ENCODE data around the gene WNK1.

The WNK1 gene

DNA sequence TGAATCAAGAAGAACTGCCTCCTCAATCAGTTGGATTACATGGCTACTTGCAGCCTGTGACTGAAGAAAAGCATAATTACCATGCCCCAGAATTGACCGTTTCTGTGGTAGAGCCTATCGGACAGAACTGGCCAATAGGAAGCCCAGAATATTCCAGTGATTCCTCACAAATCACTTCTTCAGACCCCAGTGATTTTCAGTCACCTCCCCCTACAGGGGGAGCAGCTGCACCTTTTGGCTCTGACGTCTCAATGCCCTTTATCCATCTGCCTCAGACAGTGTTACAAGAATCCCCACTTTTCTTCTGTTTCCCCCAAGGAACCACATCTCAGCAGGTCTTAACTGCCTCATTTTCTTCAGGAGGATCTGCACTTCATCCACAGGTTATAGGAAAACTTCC is 116.3 kb downstream of the WNK1 start:
- Histone ChIP-seq H3K4me2 (peak overlapping the region; percentile 83), H3K79me2 (ENCODE audit: insufficient read depth, low read depth) (peaks cover 7% of the 10 kb centered on the region; the same call in 1 of the 2 replicates), H4K20me1 (ENCODE audit: insufficient read depth) (no peaks in the 10 kb centered on the region), H3K9ac (no peak overlapping the region), H3K4me1 (ENCODE audit: low read depth, poor library complexity, severe bottlenecking) (peaks cover 61% of the 10 kb centered on the region), H3K27ac (no peak overlapping the region), H3K4me3 (IDR thresholded peaks at IDR 0.05; ENCODE audit: insufficient read depth, low read depth, low read length) (no peak overlapping the region), H3K36me3 (ENCODE audit: insufficient read depth) (no peaks in the 10 kb centered on the region; the same call in 1 of the 2 replicates), H2AFZ (ENCODE audit: low read depth) (no peak overlapping the region), H3K27me3 (ENCODE audit: insufficient read depth, low read depth) (no peaks in the 10 kb centered on the region)
- TF ChIP-seq, protein P1, sequence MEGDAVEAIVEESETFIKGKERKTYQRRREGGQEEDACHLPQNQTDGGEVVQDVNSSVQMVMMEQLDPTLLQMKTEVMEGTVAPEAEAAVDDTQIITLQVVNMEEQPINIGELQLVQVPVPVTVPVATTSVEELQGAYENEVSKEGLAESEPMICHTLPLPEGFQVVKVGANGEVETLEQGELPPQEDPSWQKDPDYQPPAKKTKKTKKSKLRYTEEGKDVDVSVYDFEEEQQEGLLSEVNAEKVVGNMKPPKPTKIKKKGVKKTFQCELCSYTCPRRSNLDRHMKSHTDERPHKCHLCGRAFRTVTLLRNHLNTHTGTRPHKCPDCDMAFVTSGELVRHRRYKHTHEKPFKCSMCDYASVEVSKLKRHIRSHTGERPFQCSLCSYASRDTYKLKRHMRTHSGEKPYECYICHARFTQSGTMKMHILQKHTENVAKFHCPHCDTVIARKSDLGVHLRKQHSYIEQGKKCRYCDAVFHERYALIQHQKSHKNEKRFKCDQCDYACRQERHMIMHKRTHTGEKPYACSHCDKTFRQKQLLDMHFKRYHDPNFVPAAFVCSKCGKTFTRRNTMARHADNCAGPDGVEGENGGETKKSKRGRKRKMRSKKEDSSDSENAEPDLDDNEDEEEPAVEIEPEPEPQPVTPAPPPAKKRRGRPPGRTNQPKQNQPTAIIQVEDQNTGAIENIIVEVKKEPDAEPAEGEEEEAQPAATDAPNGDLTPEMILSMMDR (conservative IDR thresholded peaks at IDR 0.05; ENCODE audit: low read depth, low read length) = no peak

DNA sequence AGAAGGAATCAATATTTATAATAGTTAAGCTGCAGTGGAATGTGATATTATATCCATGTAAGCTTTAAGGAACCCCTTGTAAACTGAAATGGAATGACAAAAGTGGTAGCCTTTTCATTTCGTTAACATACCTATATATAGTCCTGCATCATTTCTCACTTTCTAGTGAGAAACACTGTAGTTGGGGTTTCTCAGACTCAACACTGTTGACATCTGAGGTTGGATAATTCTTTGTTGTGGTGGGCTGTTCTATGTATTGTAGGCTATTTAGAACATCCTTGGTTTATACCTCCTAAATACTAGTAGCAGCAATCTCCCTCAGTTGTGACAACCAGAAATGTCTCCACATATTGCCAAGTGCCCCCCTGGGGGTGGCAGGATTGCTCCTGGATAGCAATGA is 118.0 kb downstream of the WNK1 start:
- H3K4me1 ChIP-seq (ENCODE audit: low read depth, poor library complexity, severe bottlenecking) = peaks cover 78% of the 10 kb centered on the region
- H3K27ac ChIP-seq = peak overlapping the region; percentile 64
- H3K9ac ChIP-seq = no peak overlapping the region
- H3K27me3 ChIP-seq (ENCODE audit: insufficient read depth, low read depth) = no peaks in the 10 kb centered on the region
- peaks cover 7% of the 10 kb centered on the region; the same call in 1 of the 2 replicates for H3K79me2 ChIP-seq (ENCODE audit: insufficient read depth, low read depth)
- H3K4me2 ChIP-seq = peak overlapping the region; percentile 83
- no peak overlapping the region for H2AFZ ChIP-seq (ENCODE audit: low read depth)
- no peaks in the 10 kb centered on the region for H4K20me1 ChIP-seq (ENCODE audit: insufficient read depth)
- TF ChIP-seq, protein P1 (conservative IDR thresholded peaks at IDR 0.05; ENCODE audit: low read depth, low read length) = no peak
- no peaks in the 10 kb centered on the region for H3K36me3 ChIP-seq (ENCODE audit: insufficient read depth)
- H3K4me3 ChIP-seq (IDR thresholded peaks at IDR 0.05; ENCODE audit: insufficient read depth, low read depth, low read length) = no peak overlapping the region

DNA sequence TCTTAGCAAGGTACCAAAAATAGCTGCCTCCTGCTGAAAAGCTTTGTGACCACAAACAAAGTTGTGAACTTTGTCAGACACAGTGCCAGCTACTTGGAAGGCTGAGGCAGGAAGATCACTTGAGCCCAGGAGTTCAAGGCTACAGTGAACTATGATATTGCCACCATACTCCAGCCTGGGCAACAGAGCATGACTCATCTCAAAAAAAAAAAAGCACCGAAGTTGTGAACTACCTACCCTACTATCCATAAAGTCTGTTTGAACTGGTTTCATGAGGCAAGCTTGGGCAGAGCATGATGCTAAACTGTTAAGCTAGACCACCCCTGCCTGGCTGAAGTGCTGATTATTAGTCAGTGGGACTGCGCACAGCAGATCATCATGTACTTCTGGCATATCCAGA is 121.6 kb downstream of the WNK1 start:
- no peak overlapping the region for H3K4me3 ChIP-seq (IDR thresholded peaks at IDR 0.05; ENCODE audit: insufficient read depth, low read depth, low read length)
- no peaks in the 10 kb centered on the region for H3K27me3 ChIP-seq (ENCODE audit: insufficient read depth, low read depth)
- H3K4me1 ChIP-seq (ENCODE audit: low read depth, poor library complexity, severe bottlenecking) = peaks cover 73% of the 10 kb centered on the region
- H4K20me1 ChIP-seq (ENCODE audit: insufficient read depth) = no peaks in the 10 kb centered on the region
- peaks cover 7% of the 10 kb centered on the region; the same call in 1 of the 2 replicates for H3K36me3 ChIP-seq (ENCODE audit: insufficient read depth)
- H3K9ac ChIP-seq = peak overlapping the region; percentile 13; the same call in 1 of the 2 replicates
- H3K27ac ChIP-seq = peak overlapping the region; percentile 64
- H3K79me2 ChIP-seq (ENCODE audit: insufficient read depth, low read depth) = no peaks in the 10 kb centered on the region; the same call in 1 of the 2 replicates
- H2AFZ ChIP-seq (ENCODE audit: low read depth) = no peak overlapping the region
- peak overlapping the region; percentile 83 for H3K4me2 ChIP-seq
- TF ChIP-seq, protein P1 (conservative IDR thresholded peaks at IDR 0.05; ENCODE audit: low read depth, low read length) = no peak

DNA sequence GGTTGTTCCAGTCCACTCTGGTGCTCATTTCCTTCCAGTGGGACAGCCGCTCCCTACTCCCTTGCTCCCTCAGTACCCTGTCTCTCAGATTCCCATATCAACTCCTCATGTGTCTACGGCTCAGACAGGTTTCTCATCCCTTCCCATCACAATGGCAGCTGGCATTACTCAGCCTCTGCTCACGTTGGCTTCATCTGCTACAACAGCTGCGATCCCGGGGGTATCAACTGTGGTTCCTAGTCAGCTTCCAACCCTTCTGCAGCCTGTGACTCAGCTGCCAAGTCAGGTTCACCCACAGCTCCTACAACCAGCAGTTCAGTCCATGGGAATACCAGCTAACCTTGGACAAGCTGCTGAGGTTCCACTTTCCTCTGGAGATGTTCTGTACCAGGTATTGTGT is 127.3 kb downstream of the WNK1 start:
- Histone ChIP-seq H3K27me3 (ENCODE audit: insufficient read depth, low read depth) (no peaks in the 10 kb centered on the region), H4K20me1 (ENCODE audit: insufficient read depth) (no peaks in the 10 kb centered on the region), H3K27ac (no peak overlapping the region), H3K79me2 (ENCODE audit: insufficient read depth, low read depth) (no peaks in the 10 kb centered on the region), H3K4me1 (ENCODE audit: low read depth, poor library complexity, severe bottlenecking) (peaks cover 67% of the 10 kb centered on the region), H3K4me3 (IDR thresholded peaks at IDR 0.05; ENCODE audit: insufficient read depth, low read depth, low read length) (no peak overlapping the region), H3K36me3 (ENCODE audit: insufficient read depth) (peaks cover 18% of the 10 kb centered on the region; the same call in 1 of the 2 replicates), H3K4me2 (no peak overlapping the region), H2AFZ (ENCODE audit: low read depth) (no peak overlapping the region), H3K9ac (no peak overlapping the region)
- TF ChIP-seq, protein P1 (conservative IDR thresholded peaks at IDR 0.05; ENCODE audit: low read depth, low read length) = no peak
